ENCODE results near the gene NPL.

Gene NPL, protein sequence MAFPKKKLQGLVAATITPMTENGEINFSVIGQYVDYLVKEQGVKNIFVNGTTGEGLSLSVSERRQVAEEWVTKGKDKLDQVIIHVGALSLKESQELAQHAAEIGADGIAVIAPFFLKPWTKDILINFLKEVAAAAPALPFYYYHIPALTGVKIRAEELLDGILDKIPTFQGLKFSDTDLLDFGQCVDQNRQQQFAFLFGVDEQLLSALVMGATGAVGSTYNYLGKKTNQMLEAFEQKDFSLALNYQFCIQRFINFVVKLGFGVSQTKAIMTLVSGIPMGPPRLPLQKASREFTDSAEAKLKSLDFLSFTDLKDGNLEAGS

GRCh38 chr1:182789138-182790076, at the start of gene NPL:
Gene NPL, plus strand, starts transcription at chr1:182789773. Its CDS starts 4,599 bp downstream, at chr1:182794372.
- no peak for TF ChIP-seq CTCF (IDR thresholded peaks at IDR 0.05; ENCODE audit: insufficient read depth, low read length, missing control alignments)
- POLR2A ChIA-PET, result no interaction called here
- peak within 1 kb of the TSS; percentile 68 for H3K4me3 ChIP-seq (ENCODE audit: low read depth, low read length)
- CTCF ChIA-PET, result interaction anchor here (0.8 to 13.7 kb wide), 4 partner anchors 12 to 342 kb away, joined by 3 to 997 read pairs (median 4); partner anchors contain the start of genes RGS16 and RNASEL
- DNase-seq (ENCODE audit: low read depth, low spot score), result no peak

DNA sequence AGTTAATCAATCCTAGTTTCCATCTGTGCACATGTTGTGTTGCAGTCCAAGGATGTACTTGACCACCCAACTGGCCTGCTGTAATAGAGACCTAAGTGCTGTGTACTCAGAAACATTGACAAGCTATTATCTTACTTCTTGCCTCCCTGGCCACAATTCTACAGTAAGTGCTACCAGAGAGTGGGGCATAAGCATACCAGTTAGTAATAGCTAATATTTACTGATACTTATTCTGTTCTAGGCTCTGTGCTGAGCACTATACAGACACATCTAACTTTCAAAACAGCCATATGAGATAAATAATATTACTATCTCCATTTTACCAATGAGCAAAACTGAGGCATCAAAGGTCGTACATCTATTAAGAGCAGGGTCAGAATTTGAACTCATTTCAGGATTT, 49.5 kb upstream of the NPL start:
- ChIA-PET CTCF (no interaction called here), POLR2A (no interaction called here)
- no peak for TF ChIP-seq CTCF (IDR thresholded peaks at IDR 0.05; ENCODE audit: insufficient read depth, low read length, missing control alignments)
- DNase-seq (ENCODE audit: low read depth, low spot score), result no peak
- no peak overlapping the region for H3K4me3 ChIP-seq (ENCODE audit: low read depth, low read length)

DNA sequence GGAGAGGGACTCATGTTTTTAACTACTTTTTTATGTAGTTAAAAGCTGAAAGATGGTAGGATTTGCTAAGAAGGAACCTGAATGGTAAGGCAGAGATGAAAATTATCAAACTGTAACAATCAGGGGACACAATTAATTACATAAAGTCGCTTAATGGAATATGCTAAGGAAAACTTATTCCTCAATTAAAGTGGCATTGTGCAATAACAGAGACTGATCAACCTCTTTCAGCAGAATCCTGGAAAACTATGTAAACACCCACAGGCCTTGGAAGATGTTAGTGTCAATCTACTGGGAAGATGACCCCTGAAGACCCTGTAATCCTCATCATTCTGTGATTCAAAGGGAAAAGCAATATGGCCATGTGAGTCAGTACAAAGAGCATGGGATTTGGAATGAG, 46.8 kb upstream of the NPL start:
- POLR2A ChIA-PET, result no interaction called here
- CTCF ChIA-PET, result no interaction called here
- no peak for DNase-seq (ENCODE audit: low read depth, low spot score)
- TF ChIP-seq CTCF (IDR thresholded peaks at IDR 0.05; ENCODE audit: insufficient read depth, low read length, missing control alignments), result no peak
- H3K4me3 ChIP-seq (ENCODE audit: low read depth, low read length), result no peak overlapping the region

- POLR2A ChIA-PET, result no interaction called here
- H3K4me3 ChIP-seq (ENCODE audit: low read depth, low read length), result no peak overlapping the region
- no peak for TF ChIP-seq CTCF (IDR thresholded peaks at IDR 0.05; ENCODE audit: insufficient read depth, low read length, missing control alignments)
- CTCF ChIA-PET, result interaction anchor here (0.6 to 1.5 kb wide), 4 partner anchors 10 to 153 kb away, joined by 3 read pairs; no protein-coding TSS in a partner anchor
- no peak for DNase-seq (ENCODE audit: low read depth, low spot score)
Measured at GRCh38 chr1:182752077-182752988, 37.2 kb upstream of the NPL start.

DNA sequence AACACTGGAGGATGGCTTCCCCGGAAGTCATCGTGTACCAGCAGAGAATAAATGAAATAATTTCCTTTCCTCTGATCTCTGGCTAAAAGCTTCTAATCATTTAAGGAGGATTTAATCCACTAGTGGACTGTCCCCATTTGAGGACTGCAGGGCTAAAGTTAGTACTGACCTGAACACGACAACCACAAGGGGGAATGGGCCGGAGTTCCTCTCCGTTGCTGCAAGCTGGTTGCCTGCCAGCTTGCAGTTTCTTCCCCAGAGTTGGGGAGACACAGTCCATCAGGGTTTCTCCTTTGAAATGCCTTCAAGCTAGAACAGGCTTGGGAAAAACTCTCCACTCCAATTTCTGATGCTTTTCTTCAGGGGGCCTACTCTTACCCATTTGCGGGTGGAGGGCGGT, 35.5 kb upstream of the NPL start:
- ChIA-PET POLR2A (no interaction called here), CTCF (interaction anchor here (1.1 to 1.3 kb wide), 2 partner anchors 29 to 32 kb away, joined by 3 read pairs; no protein-coding TSS in a partner anchor)
- H3K4me3 ChIP-seq (ENCODE audit: low read depth, low read length), result no peak overlapping the region
- no peak for TF ChIP-seq CTCF (IDR thresholded peaks at IDR 0.05; ENCODE audit: insufficient read depth, low read length, missing control alignments)
- DNase-seq (ENCODE audit: low read depth, low spot score), result no peak

Measured in AG04449 (cell line).